Right atrium auricular region (tissue), 2 donors: Measurements from ENCODE around the gene PGBD4. TPM values are rescaled to one million over a fixed set of nuclear protein-coding genes. Genes with fewer than 3 reads are reported as not detected.

ENCODE experiments used
- DNase-seq: peaks from one replicate; pipeline ENCODE4 v3.0.0-alpha.2; 2019; ENCODE audit warnings: low spot score
- H3K27ac ChIP-seq, 2 donors: fragments of 200-600 bp; sonication (generic); 1 replicate in 1 of 2; 2 replicates in 1 of 2; pipeline ENCODE4 v1.5.1; 2016 to 2019
- H3K27me3 ChIP-seq, 2 donors: fragments of 200-600 bp; sonication (generic); one replicate each; pipeline versions ENCODE4 v1.5.1 to v1.6.0; 2017 to 2019
- H3K36me3 ChIP-seq: fragments of 200-600 bp; sonication (generic); one replicate; pipeline ENCODE4 v1.5.1; 2016
- H3K4me1 ChIP-seq, 2 donors: fragments of 200-600 bp; sonication (generic); one replicate each; pipeline versions ENCODE4 v1.5.1 to v1.6.0; 2017 to 2019
- H3K4me3 ChIP-seq, 2 donors: fragments of 200-600 bp; sonication (generic); 1 replicate in 1 of 2; 2 replicates in 1 of 2; pipeline ENCODE4 v1.5.1; 2017 to 2019; ENCODE audit warnings: mild to moderate bottlenecking in 1 of 2, moderate library complexity in 1 of 2
- H3K9me3 ChIP-seq, 2 donors: fragments of 200-600 bp; sonication (generic); one replicate each; pipeline ENCODE4 v1.5.1; 2019
- CTCF ChIP-seq, 2 donors: fragments of 200-600 bp; sonication (generic); IDR thresholded peaks; one replicate each; pipeline ENCODE4 v1.5.1; 2019; ENCODE audit warnings: antibody characterized with exemption in 2 of 2
- total RNA-seq, 2 donors: library from RNA; depleted of rRNA; stranded (reverse); fragments of >200 nt; gene quantifications; one replicate each; pipeline ENCODE4 v1.1.0, GENCODE V29; 2016

PGBD4 gene
- total RNA-seq, 2 donors from 2014 or later: 2.0 to 2.3 TPM

GRCh38 chr15:34106423-34106822 is 4.5 kb downstream of the PGBD4 start:
- Histone ChIP-seq H3K4me3 (no peak overlapping the region), H3K9me3 (no peaks in the 10 kb centered on the region), H3K4me1 (peaks cover 0 to 7% of the 10 kb centered on the region in 2 donors), H3K27ac (no peak overlapping the region), H3K27me3 (no peaks in the 10 kb centered on the region), H3K36me3 (no peaks in the 10 kb centered on the region)
- DNase-seq: no peak
- no peak for TF ChIP-seq CTCF (IDR thresholded peaks at IDR 0.05)

GRCh38 chr15:34107315-34107714 is 5.4 kb downstream of the PGBD4 start:
- no peaks in the 10 kb centered on the region for H3K9me3 ChIP-seq
- no peak for DNase-seq
- H3K4me1 ChIP-seq: peaks cover 0 to 7% of the 10 kb centered on the region in 2 donors
- H3K4me3 ChIP-seq: no peak overlapping the region
- H3K27me3 ChIP-seq: no peaks in the 10 kb centered on the region
- no peak for TF ChIP-seq CTCF (IDR thresholded peaks at IDR 0.05)
- no peaks in the 10 kb centered on the region for H3K36me3 ChIP-seq
- H3K27ac ChIP-seq: no peak overlapping the region

- H3K4me1 ChIP-seq: no peaks in the 10 kb centered on the region
- TF ChIP-seq CTCF (IDR thresholded peaks at IDR 0.05): peak in 1 of 2 donors; percentile 58
- H3K27me3 ChIP-seq: no peaks in the 10 kb centered on the region
- no peak overlapping the region for H3K27ac ChIP-seq
- H3K4me3 ChIP-seq: no peak overlapping the region
- no peak for DNase-seq
- no peaks in the 10 kb centered on the region for H3K36me3 ChIP-seq
- no peaks in the 10 kb centered on the region for H3K9me3 ChIP-seq
These were observed 8.1 kb downstream of the PGBD4 start for GRCh38 chr15:34109797-34110663.

GRCh38 chr15:34111488-34111887 is 9.6 kb downstream of the PGBD4 start:
- Histone ChIP-seq H3K4me3 (no peak overlapping the region), H3K36me3 (no peaks in the 10 kb centered on the region), H3K4me1 (no peaks in the 10 kb centered on the region), H3K9me3 (no peaks in the 10 kb centered on the region), H3K27me3 (no peaks in the 10 kb centered on the region), H3K27ac (no peak overlapping the region)
- TF ChIP-seq CTCF (IDR thresholded peaks at IDR 0.05): no peak
- DNase-seq: no peak

GRCh38 chr15:34114215-34114614 is 12.3 kb downstream of the PGBD4 start:
- H3K27ac ChIP-seq: no peak overlapping the region
- DNase-seq: no peak

More at GRCh38 chr15:34114215-34114614, 12.3 kb downstream of the PGBD4 start:
- no peaks in the 10 kb centered on the region for H3K36me3 ChIP-seq
- no peak overlapping the region for H3K4me3 ChIP-seq
- TF ChIP-seq CTCF (IDR thresholded peaks at IDR 0.05): no peak
- no peaks in the 10 kb centered on the region for H3K27me3 ChIP-seq
- no peaks in the 10 kb centered on the region for H3K4me1 ChIP-seq
- H3K9me3 ChIP-seq: no peaks in the 10 kb centered on the region
